ENCODE data around the gene SPSB2.

DNA sequence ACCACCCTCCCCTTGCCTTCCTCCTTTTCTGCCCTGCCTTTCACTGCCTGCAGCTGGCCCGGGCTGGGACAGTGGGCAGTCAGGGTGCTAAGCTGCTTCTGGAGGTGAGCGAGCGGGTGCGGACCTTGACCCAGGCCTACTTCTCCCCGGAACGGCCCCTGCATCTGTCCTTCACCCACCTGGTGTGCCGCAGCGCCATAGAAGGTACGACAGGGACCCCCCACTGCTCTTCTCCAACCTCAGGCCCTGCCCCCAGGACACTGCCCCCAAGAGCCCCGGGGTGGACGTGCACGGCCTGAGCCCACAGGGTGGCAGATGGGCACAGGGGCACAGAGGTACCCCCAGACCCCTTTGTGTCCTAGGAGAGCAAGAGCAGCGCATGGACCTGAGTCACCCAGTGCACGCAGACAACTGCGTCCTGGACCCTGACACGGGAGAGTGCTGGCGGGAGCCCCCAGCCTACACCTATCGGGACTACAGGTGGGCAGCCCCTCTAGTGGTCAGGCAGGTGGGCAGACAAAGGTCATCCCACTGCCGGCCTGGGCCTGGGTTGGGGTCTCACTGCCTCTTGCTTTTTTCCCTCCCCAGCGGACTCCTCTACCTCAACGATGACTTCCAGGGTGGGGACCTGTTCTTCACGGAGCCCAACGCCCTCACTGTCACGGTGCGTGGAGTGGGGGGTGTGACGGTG lies 35.6 kb downstream of the SPSB2 start:
- TF ChIP-seq, protein P1, sequence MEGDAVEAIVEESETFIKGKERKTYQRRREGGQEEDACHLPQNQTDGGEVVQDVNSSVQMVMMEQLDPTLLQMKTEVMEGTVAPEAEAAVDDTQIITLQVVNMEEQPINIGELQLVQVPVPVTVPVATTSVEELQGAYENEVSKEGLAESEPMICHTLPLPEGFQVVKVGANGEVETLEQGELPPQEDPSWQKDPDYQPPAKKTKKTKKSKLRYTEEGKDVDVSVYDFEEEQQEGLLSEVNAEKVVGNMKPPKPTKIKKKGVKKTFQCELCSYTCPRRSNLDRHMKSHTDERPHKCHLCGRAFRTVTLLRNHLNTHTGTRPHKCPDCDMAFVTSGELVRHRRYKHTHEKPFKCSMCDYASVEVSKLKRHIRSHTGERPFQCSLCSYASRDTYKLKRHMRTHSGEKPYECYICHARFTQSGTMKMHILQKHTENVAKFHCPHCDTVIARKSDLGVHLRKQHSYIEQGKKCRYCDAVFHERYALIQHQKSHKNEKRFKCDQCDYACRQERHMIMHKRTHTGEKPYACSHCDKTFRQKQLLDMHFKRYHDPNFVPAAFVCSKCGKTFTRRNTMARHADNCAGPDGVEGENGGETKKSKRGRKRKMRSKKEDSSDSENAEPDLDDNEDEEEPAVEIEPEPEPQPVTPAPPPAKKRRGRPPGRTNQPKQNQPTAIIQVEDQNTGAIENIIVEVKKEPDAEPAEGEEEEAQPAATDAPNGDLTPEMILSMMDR (IDR thresholded peaks at IDR 0.05; ENCODE audit: low read depth, low read length), result no peak
- TF ChIP-seq MAX (IDR thresholded peaks at IDR 0.05; ENCODE audit: low read depth, low read length), result no peak
- no peak for TF ChIP-seq POLR2A (IDR thresholded peaks at IDR 0.05; ENCODE audit: extremely low read depth, insufficient read length)

All from NB4 (cell line).